B cell (primary cell): ENCODE results near the gene GYS2. TPM values are rescaled to one million over a fixed set of nuclear protein-coding genes. Genes with fewer than 3 reads are reported as not detected.

Experiments
- ATAC-seq: fragments of 200-7000 bp; cut with Tn5 transposase; one replicate; pipeline ENCODE4 v1.10.0; 2021; ENCODE audit warnings: low read depth, mild to moderate bottlenecking, moderate number of reproducible peaks, moderate library complexity
- CTCF ChIA-PET: fragments of 350-600 bp; sonication (Branson Sonifier 250); formaldehyde crosslinking; loops from one replicate; lab custom pipeline; 2021; ENCODE audit warnings: antibody characterized with exemption, inconsistent platforms; lab: Charles Lee
- POLR2A ChIA-PET: fragments of 350-600 bp; sonication (Branson Sonifier 250); formaldehyde crosslinking; loops from one replicate; lab custom pipeline; 2021; ENCODE audit warnings: antibody characterized with exemption; lab: Charles Lee
- DNase-seq: peaks from one replicate; pipeline ENCODE4 v3.0.0; 2013
- H2AFZ ChIP-seq: 2 replicates; pipeline ENCODE4 v1.6.1; 2012; ENCODE audit warnings: mild to moderate bottlenecking, low read depth, low read length; ENCODE audit not compliant: insufficient read depth, poor library complexity, severe bottlenecking
- H3K27ac ChIP-seq, 2 donors: 1 replicate in 1 of 2; 2 replicates in 1 of 2; pipeline ENCODE4 v1.5.1; 2012 to 2013; ENCODE audit warnings: low read length in 2 of 2, mild to moderate bottlenecking in 2 of 2, moderate library complexity in 1 of 2
- H3K27me3 ChIP-seq, 4 experiments: fragments of 200-600 bp in 1 of 4; sonication (generic) in 1 of 4; replicated peaks in 1 of 4; 1 replicate in 2 of 4; 2 replicates in 2 of 4; pipeline versions ENCODE4 v1.6.1 to v1.7.0; 2013 to 2016; ENCODE audit warnings: low read length in 3 of 4, mild to moderate bottlenecking in 2 of 4, mixed read lengths in 1 of 4, moderate library complexity in 1 of 4; ENCODE audit not compliant: insufficient read depth in 4 of 4, control insufficient read depth in 3 of 4; ENCODE audit errors: control extremely low read depth in 1 of 4
- H3K36me3 ChIP-seq, 2 experiments: replicated peaks in 1 of 2; 1 replicate in 1 of 2; 2 replicates in 1 of 2; pipeline versions ENCODE4 v1.6.1 to v1.7.1; 2013; ENCODE audit warnings: low read length in 1 of 2; ENCODE audit not compliant: insufficient read depth in 2 of 2, control insufficient read depth in 1 of 2; ENCODE audit errors: control extremely low read depth in 1 of 2, extremely low read depth in 1 of 2
- H3K4me1 ChIP-seq, 2 donors: fragments of 200-600 bp in 1 of 2; sonication (generic) in 1 of 2; 1 replicate in 1 of 2; 2 replicates in 1 of 2; pipeline versions ENCODE4 v1.5.1 to v1.6.1; 2013 to 2017; ENCODE audit warnings: low read length in 2 of 2; ENCODE audit not compliant: control insufficient read depth in 2 of 2, insufficient read depth in 2 of 2
- H3K4me2 ChIP-seq: replicated peaks from 2 replicates; pipeline ENCODE3; 2012; ENCODE audit warnings: mild to moderate bottlenecking, low read depth, low read length; ENCODE audit not compliant: poor library complexity, severe bottlenecking
- H3K4me3 ChIP-seq, 5 experiments: fragments of 200-600 bp in 1 of 5; sonication (generic) in 1 of 5; 1 replicate in 3 of 5; 2 replicates in 2 of 5; pipeline versions ENCODE4 v1.5.1 to v1.7.0; 2011 to 2016; ENCODE audit warnings: low read length in 4 of 5, mild to moderate bottlenecking in 4 of 5, low read depth in 2 of 5, control low read depth in 1 of 5, moderate library complexity in 1 of 5; ENCODE audit not compliant: insufficient read depth in 1 of 5; ENCODE audit errors: control extremely low read depth in 1 of 5, extremely low read depth in 1 of 5
- H3K79me2 ChIP-seq: fragments of 200-600 bp; sonication (generic); one replicate; pipeline ENCODE4 v1.6.0; 2016; ENCODE audit warnings: low read length; ENCODE audit not compliant: control insufficient read depth, insufficient read depth
- H3K9ac ChIP-seq: fragments of 200-600 bp; sonication (generic); 2 replicates; pipeline ENCODE4 v1.6.1; 2017; ENCODE audit warnings: mild to moderate bottlenecking, low read length, moderate library complexity
- H3K9me3 ChIP-seq, 3 donors: one replicate each; pipeline versions ENCODE4 v1.6.1 to v1.7.1; 2013; ENCODE audit warnings: low read length in 2 of 3; ENCODE audit not compliant: control insufficient read depth in 2 of 3, insufficient read depth in 1 of 3; ENCODE audit errors: control extremely low read depth in 1 of 3
- H4K20me1 ChIP-seq: 2 replicates; pipeline ENCODE4 v1.6.0; 2012; ENCODE audit warnings: mild to moderate bottlenecking, low read length; ENCODE audit not compliant: insufficient read depth, control insufficient read depth, poor library complexity, severe bottlenecking
- H3K27ac Mint-ChIP-seq: one replicate; pipeline ENCODE4 v1.8.0; 2021; ENCODE audit warnings: mixed read lengths
- H3K27me3 Mint-ChIP-seq: one replicate; pipeline ENCODE4 v1.8.0; 2021; ENCODE audit warnings: mixed read lengths
- H3K4me1 Mint-ChIP-seq: one replicate; pipeline ENCODE4 v1.8.0; 2021; ENCODE audit warnings: mixed read lengths
- H3K4me3 Mint-ChIP-seq: one replicate; pipeline ENCODE4 v1.8.0; 2021; ENCODE audit warnings: mixed read lengths
- H3K9me3 Mint-ChIP-seq: one replicate; pipeline ENCODE4 v1.8.0; 2022; ENCODE audit warnings: mixed read lengths; ENCODE audit not compliant: insufficient read depth
- CTCF ChIP-seq: fragments of 200-600 bp; IDR thresholded peaks from one replicate; pipeline ENCODE4 v1.8.0; 2022; ENCODE audit warnings: antibody characterized with exemption, mild to moderate bottlenecking
- EZH2 ChIP-seq: IDR thresholded peaks from 2 replicates; pipeline ENCODE4 v1.6.1; 2012; ENCODE audit warnings: borderline replicate concordance, low read depth, mild to moderate bottlenecking, moderate library complexity, low read length; ENCODE audit not compliant: insufficient read depth, poor library complexity, severe bottlenecking
- WGBS: methylation state at CpG from one replicate; pipeline ENCODE4 v1.1.5; 2013; ENCODE audit warnings: missing lambda C conversion rate; ENCODE audit not compliant: insufficient coverage; 5-methylcytosine and 5-hydroxymethylcytosine counted together
- intact Hi-C: fragments of 100-400 bp; cut with micrococcal nuclease; formaldehyde crosslinking; loops from one replicate; pipeline ENCODE4 v1.10.0; 2022
- polyA plus RNA-seq: library from polyadenylated mRNA; depleted of rRNA; stranded (reverse); fragments of >200 nt; gene quantifications from 2 replicates; pipeline ENCODE4 v1.2.3, GENCODE V29; 2012
- total RNA-seq, 2 donors: library from RNA; stranded (reverse); fragments of 120-200 nt in 1 of 2; gene quantifications; 1 replicate in 1 of 2; 2 replicates in 1 of 2; pipeline versions ENCODE4 v1.2.3 to v1.2.4, GENCODE V29; 2013 to 2022

The GYS2 gene
- total and polyA plus RNA-seq, 2 donors (not counting 1 experiment from before 2014, with no cell fraction given): not detected

GRCh38 chr12:21634245-21634644 is 29.6 kb upstream of the GYS2 start:
- Histone ChIP-seq H3K4me2 (no peak overlapping the region), H2AFZ (no peak overlapping the region), H3K9me3 (no peaks in the 10 kb centered on the region), H3K36me3 (peaks cover 10 to 33% of the 10 kb centered on the region in 2 experiments), H3K9ac (no peak overlapping the region), H3K79me2 (no peaks in the 10 kb centered on the region), H4K20me1 (no peaks in the 10 kb centered on the region), H3K27me3 (no peaks in the 10 kb centered on the region), H3K4me1 (no peaks in the 10 kb centered on the region), H3K4me3 (no peak overlapping the region), H3K27ac (no peak overlapping the region)
- Mint-ChIP-seq H3K4me1 (no peaks in the 10 kb centered on the region), H3K9me3 (no peaks in the 10 kb centered on the region), H3K27me3 (no peaks in the 10 kb centered on the region), H3K27ac (no peak overlapping the region), H3K4me3 (no peak overlapping the region)
- WGBS: no CpG with 5 or more reads among the region's 3 CpGs
- intact Hi-C loops: no loop called here
- DNase-seq (no peak), ATAC-seq (no peak)
- TF ChIP-seq CTCF: no peak
- no peak for TF ChIP-seq EZH2
- CTCF ChIA-PET: no interaction called here
- POLR2A ChIA-PET: no interaction called here

GRCh38 chr12:21631367-21631766 is 26.7 kb upstream of the GYS2 start:
- Histone ChIP-seq H3K4me2 (no peak overlapping the region), H3K36me3 (peaks cover 7 to 17% of the 10 kb centered on the region in 2 experiments), H3K4me1 (no peaks in the 10 kb centered on the region), H2AFZ (no peak overlapping the region), H3K79me2 (no peaks in the 10 kb centered on the region), H3K9ac (no peak overlapping the region), H3K27ac (no peak overlapping the region), H3K9me3 (no peaks in the 10 kb centered on the region), H3K4me3 (no peak overlapping the region), H4K20me1 (no peaks in the 10 kb centered on the region), H3K27me3 (no peaks in the 10 kb centered on the region)
- no peak overlapping the region for H3K4me3 Mint-ChIP-seq
- no peaks in the 10 kb centered on the region for H3K4me1 Mint-ChIP-seq
- no peaks in the 10 kb centered on the region for H3K9me3 Mint-ChIP-seq
- H3K27me3 Mint-ChIP-seq: no peaks in the 10 kb centered on the region
- no peak overlapping the region for H3K27ac Mint-ChIP-seq
- no peak for DNase-seq
- POLR2A ChIA-PET: no interaction called here
- 14% methylated on average over 1 of the region's 2 CpGs for whole genome bisulfite sequencing
- CTCF ChIA-PET: no interaction called here
- no peak for TF ChIP-seq EZH2
- no peak for TF ChIP-seq CTCF
- intact Hi-C loops: no loop called here
- ATAC-seq: no peak
